K562 (cell line): Measurements from ENCODE around the gene COX6B1. TPM values are rescaled to one million over a fixed set of nuclear protein-coding genes. Genes with fewer than 3 reads are reported as not detected.

Experiments
- ATF3 ChIP-seq, 2 experiments: fragments of 450-650 bp in 1 of 2; sonication (generic) in 1 of 2; formaldehyde crosslinking in 1 of 2; IDR thresholded peaks in 1 of 2; conservative IDR thresholded peaks in 1 of 2; 2 replicates each; pipeline versions ENCODE4 v1.6.1 to v1.8.1; 2016 to 2023; ENCODE audit warnings: mild to moderate bottlenecking in 2 of 2, moderate library complexity in 2 of 2, inconsistent platforms in 1 of 2, missing genetic modification reagents in 1 of 2
- CTBP1 ChIP-seq: fragments of 450-650 bp; IDR thresholded peaks from 2 replicates; pipeline ENCODE4 v1.6.1; 2016; ENCODE audit warnings: borderline replicate concordance
- DNMT1 ChIP-seq: fragments of 450-650 bp; IDR thresholded peaks from 2 replicates; pipeline ENCODE4 v1.6.1; 2016; ENCODE audit warnings: antibody characterized with exemption, mild to moderate bottlenecking
- ELF4 ChIP-seq: fragments of 450-650 bp; formaldehyde crosslinking; IDR thresholded peaks from 2 replicates; pipeline ENCODE4 v1.4.0; 2022; ENCODE audit warnings: missing genetic modification characterization
- HCFC1 ChIP-seq: IDR thresholded peaks from 2 replicates; pipeline ENCODE4 v1.6.1; 2012; ENCODE audit warnings: low read depth, low read length, improper control_type of control experiment
- ILK ChIP-seq: fragments of 450-650 bp; IDR thresholded peaks from 2 replicates; pipeline ENCODE4 v1.6.1; 2016; ENCODE audit warnings: missing genetic modification characterization, low read depth, mild to moderate bottlenecking, missing compliant biosample characterization, moderate library complexity, borderline replicate concordance
- MYC ChIP-seq, 2 experiments: fragments of 250-450 bp in 1 of 2; sonication (Bioruptor Pico) in 1 of 2; IDR thresholded peaks; 2 replicates each; pipeline versions ENCODE4 v1.5.1 to v1.6.1; 2012 to 2021; ENCODE audit warnings: low read depth in 2 of 2, borderline replicate concordance in 1 of 2, improper control_type of control experiment in 1 of 2, low read length in 1 of 2, mild to moderate bottlenecking in 1 of 2, moderate library complexity in 1 of 2
- NFXL1 ChIP-seq: fragments of 450-650 bp; formaldehyde crosslinking; IDR thresholded peaks from 2 replicates; pipeline ENCODE4 v1.4.0; 2021; ENCODE audit warnings: mild to moderate bottlenecking
- PTBP1 ChIP-seq: fragments of 200-400 bp; formaldehyde crosslinking; IDR thresholded peaks from 2 replicates; pipeline ENCODE4 v1.6.1; 2017; ENCODE audit warnings: low read depth, low read length
- RCOR1 ChIP-seq, 2 experiments: IDR thresholded peaks; 2 replicates each; pipeline ENCODE4 v1.6.1; 2012; ENCODE audit warnings: low read depth in 2 of 2, low read length in 2 of 2, borderline replicate concordance in 1 of 2, improper control_type of control experiment in 1 of 2
- SAFB ChIP-seq: fragments of 200-400 bp; formaldehyde crosslinking; IDR thresholded peaks from 2 replicates; pipeline ENCODE4 v1.6.1; 2017; ENCODE audit warnings: low read depth, low read length, borderline replicate concordance
- TCF3 ChIP-seq: sonication (generic); formaldehyde crosslinking; IDR thresholded peaks from 2 replicates; pipeline ENCODE4 v1.4.0; 2020; ENCODE audit warnings: mild to moderate bottlenecking, missing genetic modification reagents
- ZNF124 ChIP-seq: sonication (generic); formaldehyde crosslinking; IDR thresholded peaks from 2 replicates; pipeline ENCODE4 v1.8.1; 2022; ENCODE audit warnings: missing genetic modification reagents
- ZNF23 ChIP-seq: fragments of 250-450 bp; sonication (Bioruptor Pico); IDR thresholded peaks from 2 replicates; pipeline ENCODE4 v1.4.0; 2020; ENCODE audit warnings: mild to moderate bottlenecking
- ZNF384 ChIP-seq: IDR thresholded peaks from 2 replicates; pipeline ENCODE4 v1.6.1; 2012; ENCODE audit warnings: low read depth, low read length, improper control_type of control experiment
- polyA plus RNA-seq, 8 experiments: library from polyadenylated mRNA; depleted of rRNA in 4 of 8; stranded (reverse) in 5 of 8; unstranded in 3 of 8; fragments of >200 nt; fragmentation: Nextera tagmentation in 2 of 8; fragmentation: Illumina TruSeq in 1 of 8; extraction: Ambion mirVana in 2 of 8; extraction: Trizol in 1 of 8; gene quantifications; 2 replicates each; pipeline versions ENCODE4 v1.2.1 to v1.2.3, GENCODE V29; 2011 to 2014; ENCODE audit warnings: inconsistent platforms in 1 of 8, missing spikeins in 1 of 8
- total RNA-seq, 7 experiments: library from RNA; depleted of rRNA in 6 of 7; stranded (reverse); fragments of >200 nt in 6 of 7; fragmentation: Illumina TruSeq in 2 of 7; extraction: Trizol in 2 of 7; gene quantifications; 2 replicates each; pipeline versions ENCODE4 v1.2.1 to v1.2.3, GENCODE V29; 2011 to 2021; ENCODE audit warnings: low replicate concordance in 1 of 7
- TF ChIP-seq, protein P1 (sequence below): fragments of 250-450 bp; sonication (Bioruptor Pico); IDR thresholded peaks from 2 replicates; pipeline ENCODE4 v1.4.0; 2020
- TF ChIP-seq, protein P2 (sequence below): fragments of 200-400 bp; formaldehyde crosslinking; IDR thresholded peaks from 2 replicates; pipeline ENCODE4 v1.6.1; 2017; ENCODE audit warnings: mild to moderate bottlenecking, low read depth, low read length, moderate library complexity

The COX6B1 gene
- total and polyA plus RNA-seq, 9 of the 15 experiments (the other 6 are each of a cell fraction or from before 2014, with no cell fraction given), result 777 to 2,393 (median 1,219) TPM

DNA sequence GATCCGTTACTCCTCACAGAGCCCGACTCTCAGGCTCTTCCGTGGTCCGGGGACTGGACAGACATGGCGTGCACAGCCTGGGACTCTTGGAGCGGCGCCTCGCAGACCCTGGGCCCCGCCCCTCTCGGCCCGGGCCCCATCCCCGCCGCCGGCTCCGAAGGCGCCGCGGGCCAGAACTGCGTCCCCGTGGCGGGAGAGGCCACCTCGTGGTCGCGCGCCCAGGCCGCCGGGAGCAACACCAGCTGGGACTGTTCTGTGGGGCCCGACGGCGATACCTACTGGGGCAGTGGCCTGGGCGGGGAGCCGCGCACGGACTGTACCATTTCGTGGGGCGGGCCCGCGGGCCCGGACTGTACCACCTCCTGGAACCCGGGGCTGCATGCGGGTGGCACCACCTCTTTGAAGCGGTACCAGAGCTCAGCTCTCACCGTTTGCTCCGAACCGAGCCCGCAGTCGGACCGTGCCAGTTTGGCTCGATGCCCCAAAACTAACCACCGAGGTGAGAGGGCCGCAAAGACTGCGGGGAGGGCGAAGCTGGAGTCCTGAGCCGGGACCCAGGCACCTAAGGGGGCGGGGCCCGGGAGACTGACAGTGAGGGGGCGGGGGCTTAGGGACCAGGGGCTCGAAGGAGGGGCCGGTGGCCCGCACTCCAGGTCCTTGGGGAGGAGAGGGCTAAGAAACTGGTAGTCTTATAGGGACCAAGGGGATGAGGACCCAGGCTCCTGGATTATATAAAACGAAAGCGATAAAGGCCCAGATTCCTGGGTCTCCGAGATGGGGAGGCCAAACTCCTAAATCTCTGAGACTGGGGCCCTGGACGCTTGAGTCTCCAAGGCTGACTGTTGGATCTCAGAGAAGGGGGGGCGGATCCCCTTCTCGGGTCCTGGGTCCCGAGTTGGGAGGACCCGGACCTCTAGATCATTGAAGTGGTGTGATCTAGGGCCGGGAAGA, 4.6 kb upstream of the COX6B1 start (continued):
- TF ChIP-seq, protein P1, sequence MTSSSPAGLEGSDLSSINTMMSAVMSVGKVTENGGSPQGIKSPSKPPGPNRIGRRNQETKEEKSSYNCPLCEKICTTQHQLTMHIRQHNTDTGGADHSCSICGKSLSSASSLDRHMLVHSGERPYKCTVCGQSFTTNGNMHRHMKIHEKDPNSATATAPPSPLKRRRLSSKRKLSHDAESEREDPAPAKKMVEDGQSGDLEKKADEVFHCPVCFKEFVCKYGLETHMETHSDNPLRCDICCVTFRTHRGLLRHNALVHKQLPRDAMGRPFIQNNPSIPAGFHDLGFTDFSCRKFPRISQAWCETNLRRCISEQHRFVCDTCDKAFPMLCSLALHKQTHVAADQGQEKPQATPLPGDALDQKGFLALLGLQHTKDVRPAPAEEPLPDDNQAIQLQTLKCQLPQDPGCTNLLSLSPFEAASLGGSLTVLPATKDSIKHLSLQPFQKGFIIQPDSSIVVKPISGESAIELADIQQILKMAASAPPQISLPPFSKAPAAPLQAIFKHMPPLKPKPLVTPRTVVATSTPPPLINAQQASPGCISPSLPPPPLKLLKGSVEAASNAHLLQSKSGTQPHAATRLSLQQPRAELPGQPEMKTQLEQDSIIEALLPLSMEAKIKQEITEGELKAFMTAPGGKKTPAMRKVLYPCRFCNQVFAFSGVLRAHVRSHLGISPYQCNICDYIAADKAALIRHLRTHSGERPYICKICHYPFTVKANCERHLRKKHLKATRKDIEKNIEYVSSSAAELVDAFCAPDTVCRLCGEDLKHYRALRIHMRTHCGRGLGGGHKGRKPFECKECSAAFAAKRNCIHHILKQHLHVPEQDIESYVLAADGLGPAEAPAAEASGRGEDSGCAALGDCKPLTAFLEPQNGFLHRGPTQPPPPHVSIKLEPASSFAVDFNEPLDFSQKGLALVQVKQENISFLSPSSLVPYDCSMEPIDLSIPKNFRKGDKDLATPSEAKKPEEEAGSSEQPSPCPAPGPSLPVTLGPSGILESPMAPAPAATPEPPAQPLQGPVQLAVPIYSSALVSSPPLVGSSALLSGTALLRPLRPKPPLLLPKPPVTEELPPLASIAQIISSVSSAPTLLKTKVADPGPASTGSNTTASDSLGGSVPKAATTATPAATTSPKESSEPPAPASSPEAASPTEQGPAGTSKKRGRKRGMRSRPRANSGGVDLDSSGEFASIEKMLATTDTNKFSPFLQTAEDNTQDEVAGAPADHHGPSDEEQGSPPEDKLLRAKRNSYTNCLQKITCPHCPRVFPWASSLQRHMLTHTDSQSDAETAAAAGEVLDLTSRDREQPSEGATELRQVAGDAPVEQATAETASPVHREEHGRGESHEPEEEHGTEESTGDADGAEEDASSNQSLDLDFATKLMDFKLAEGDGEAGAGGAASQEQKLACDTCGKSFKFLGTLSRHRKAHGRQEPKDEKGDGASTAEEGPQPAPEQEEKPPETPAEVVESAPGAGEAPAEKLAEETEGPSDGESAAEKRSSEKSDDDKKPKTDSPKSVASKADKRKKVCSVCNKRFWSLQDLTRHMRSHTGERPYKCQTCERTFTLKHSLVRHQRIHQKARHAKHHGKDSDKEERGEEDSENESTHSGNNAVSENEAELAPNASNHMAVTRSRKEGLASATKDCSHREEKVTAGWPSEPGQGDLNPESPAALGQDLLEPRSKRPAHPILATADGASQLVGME (CRISPR knock-in tag), result no peak
- peak; percentile 92 for TF ChIP-seq CTBP1
- peak; percentile 44; the same call in 1 of the 2 replicates for TF ChIP-seq ATF3 (IDR thresholded peaks at IDR 0.05)
- no peak; the same call in 1 of the 2 replicates for TF ChIP-seq ATF3 (CRISPR knock-in tag; conservative IDR thresholded peaks at IDR 0.05)
- TF ChIP-seq ZNF124 (CRISPR knock-in tag), result 0 out of 2 replicates have a peak, but pooled peaks have one; percentile 21
- no peak for TF ChIP-seq ZNF384
- TF ChIP-seq DNMT1, result no peak
- 0 out of 2 replicates have a peak, but pooled peaks have one; percentile 40 for TF ChIP-seq SAFB
- peak; percentile 25 for TF ChIP-seq TCF3 (CRISPR knock-in tag)
- TF ChIP-seq RCOR1 (IDR thresholded peaks at IDR 0.05; ENCODE audit: borderline replicate concordance in 1 of 2, low read depth in 2 of 2, low read length in 2 of 2), result peak in 1 of 2 experiments; percentile 40; a peak in 1 of 4 replicates
- TF ChIP-seq NFXL1 (CRISPR knock-in tag), result no peak
- TF ChIP-seq MYC (IDR thresholded peaks at IDR 0.05; ENCODE audit: low read depth, low read length), result peak; percentile 94
- TF ChIP-seq MYC (CRISPR knock-in tag; IDR thresholded peaks at IDR 0.05; ENCODE audit: borderline replicate concordance, low read depth), result no peak
- TF ChIP-seq, protein P2, sequence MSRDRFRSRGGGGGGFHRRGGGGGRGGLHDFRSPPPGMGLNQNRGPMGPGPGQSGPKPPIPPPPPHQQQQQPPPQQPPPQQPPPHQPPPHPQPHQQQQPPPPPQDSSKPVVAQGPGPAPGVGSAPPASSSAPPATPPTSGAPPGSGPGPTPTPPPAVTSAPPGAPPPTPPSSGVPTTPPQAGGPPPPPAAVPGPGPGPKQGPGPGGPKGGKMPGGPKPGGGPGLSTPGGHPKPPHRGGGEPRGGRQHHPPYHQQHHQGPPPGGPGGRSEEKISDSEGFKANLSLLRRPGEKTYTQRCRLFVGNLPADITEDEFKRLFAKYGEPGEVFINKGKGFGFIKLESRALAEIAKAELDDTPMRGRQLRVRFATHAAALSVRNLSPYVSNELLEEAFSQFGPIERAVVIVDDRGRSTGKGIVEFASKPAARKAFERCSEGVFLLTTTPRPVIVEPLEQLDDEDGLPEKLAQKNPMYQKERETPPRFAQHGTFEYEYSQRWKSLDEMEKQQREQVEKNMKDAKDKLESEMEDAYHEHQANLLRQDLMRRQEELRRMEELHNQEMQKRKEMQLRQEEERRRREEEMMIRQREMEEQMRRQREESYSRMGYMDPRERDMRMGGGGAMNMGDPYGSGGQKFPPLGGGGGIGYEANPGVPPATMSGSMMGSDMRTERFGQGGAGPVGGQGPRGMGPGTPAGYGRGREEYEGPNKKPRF, result no peak
- no peak for TF ChIP-seq ELF4
- TF ChIP-seq ZNF23 (CRISPR knock-in tag), result no peak
- TF ChIP-seq HCFC1, result peak; percentile 47; the same call in 1 of the 2 replicates
- TF ChIP-seq PTBP1, result 0 out of 2 replicates have a peak, but pooled peaks have one; percentile 43
- no peak for TF ChIP-seq ILK
